SK-N-MC (cell line): ENCODE measurements around the gene BRCA2.

Experiments
- EZH2 ChIP-seq: fragments of 200-600 bp; sonication (generic); IDR thresholded peaks from one replicate; pipeline ENCODE4 v1.6.1; 2017; ENCODE audit warnings: antibody characterized with exemption
- POLR2AphosphoS5 ChIP-seq: IDR thresholded peaks from 2 replicates; pipeline ENCODE4 v1.6.1; 2012; ENCODE audit warnings: mild to moderate bottlenecking, low read depth, low read length, borderline replicate concordance

DNA sequence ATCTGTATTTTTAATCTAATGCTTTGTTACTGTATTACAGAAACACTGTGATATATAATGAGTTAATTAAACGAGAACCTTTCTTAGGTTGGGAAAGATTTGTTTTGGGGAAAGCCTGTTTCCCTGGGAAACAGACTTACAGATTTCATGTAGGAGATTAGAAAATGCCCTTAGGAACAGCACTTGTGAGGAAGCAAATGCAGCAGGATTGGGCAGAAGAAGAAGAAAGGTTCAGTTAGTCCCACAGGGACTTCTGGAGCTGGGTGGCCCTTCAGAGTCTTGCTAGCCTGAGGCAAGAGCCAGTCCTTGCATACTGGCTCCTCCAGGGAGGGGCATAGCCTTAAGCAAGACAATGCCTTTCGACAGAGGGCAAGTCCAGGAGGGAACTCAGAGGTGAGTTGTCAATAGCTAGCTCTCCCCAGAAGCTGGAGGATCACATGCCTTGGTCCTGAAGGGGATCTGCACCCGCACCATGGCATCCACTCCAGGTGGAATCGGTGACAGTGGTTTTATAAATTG, 75.9 kb downstream of the BRCA2 start:
- TF ChIP-seq POLR2AphosphoS5 (no peak), EZH2 (no peak)
